Chondrocyte (in vitro differentiated cells): ENCODE results near the gene MEIS1. TPM values are rescaled to one million over a fixed set of nuclear protein-coding genes. Genes with fewer than 3 reads are reported as not detected.

Experiments used
- DNase-seq: peaks from one replicate; pipeline ENCODE4 v3.0.0; 2021; ENCODE audit warnings: mixed read lengths, low spot score
- H3K27ac Mint-ChIP-seq: one replicate; pipeline ENCODE4 v1.8.0; 2021; ENCODE audit warnings: mild to moderate bottlenecking, moderate library complexity, mixed read lengths; ENCODE audit not compliant: unreplicated experiment
- H3K27me3 Mint-ChIP-seq: 2 replicates; pipeline ENCODE4 v1.8.0; 2021; ENCODE audit warnings: low read depth, mixed read lengths
- H3K36me3 Mint-ChIP-seq: 2 replicates; pipeline ENCODE4 v1.8.0; 2021; ENCODE audit warnings: low read depth, mixed read lengths
- H3K4me1 Mint-ChIP-seq: 2 replicates; pipeline ENCODE4 v1.8.0; 2021; ENCODE audit warnings: low read depth, mild to moderate bottlenecking, mixed read lengths
- H3K4me3 Mint-ChIP-seq: one replicate; pipeline ENCODE4 v1.8.0; 2021; ENCODE audit warnings: mild to moderate bottlenecking, moderate library complexity, mixed read lengths; ENCODE audit not compliant: unreplicated experiment
- H3K9me3 Mint-ChIP-seq: 2 replicates; pipeline ENCODE4 v1.8.0; 2021; ENCODE audit warnings: low read depth, mixed read lengths
- CTCF ChIP-seq: fragments of 200-600 bp; sonication (generic); IDR thresholded peaks from 2 replicates; pipeline ENCODE4 v1.5.0; 2021; ENCODE audit warnings: antibody characterized with exemption, mild to moderate bottlenecking, moderate library complexity
- total RNA-seq: library from RNA; stranded (reverse); gene quantifications from 3 replicates; pipeline ENCODE4 v1.2.1, GENCODE V29; 2021

MEIS1 gene
- total RNA-seq, 1 donor from 2014 or later, result 18.5 TPM

- DNase-seq, result no peak
- no peak for TF ChIP-seq CTCF
- no peak overlapping the region for H3K4me3 Mint-ChIP-seq
Measured at GRCh38 chr2:66583881-66584280, 149.0 kb downstream of the MEIS1 start.

GRCh38 chr2:66585587-66585986 lies 150.7 kb downstream of the MEIS1 start:
- Mint-ChIP-seq H3K27me3 (peaks cover 24% of the 10 kb centered on the region), H3K4me3 (no peak overlapping the region), H3K9me3 (no peaks in the 10 kb centered on the region), H3K27ac (no peak overlapping the region), H3K4me1 (no peaks in the 10 kb centered on the region), H3K36me3 (no peaks in the 10 kb centered on the region)
- TF ChIP-seq CTCF, result no peak
- no peak for DNase-seq

More at GRCh38 chr2:66583881-66584280, 149.0 kb downstream of the MEIS1 start:
- H3K4me1 Mint-ChIP-seq, result no peaks in the 10 kb centered on the region
- H3K27ac Mint-ChIP-seq, result no peak overlapping the region
- no peaks in the 10 kb centered on the region for H3K36me3 Mint-ChIP-seq
- H3K9me3 Mint-ChIP-seq, result no peaks in the 10 kb centered on the region
- peaks cover 28% of the 10 kb centered on the region for H3K27me3 Mint-ChIP-seq

- no peak for DNase-seq
- H3K27ac Mint-ChIP-seq, result no peak overlapping the region
Measured at GRCh38 chr2:66587216-66587615, 152.3 kb downstream of the MEIS1 start.

GRCh38 chr2:66594001-66594400 lies 159.1 kb downstream of the MEIS1 start:
- H3K27ac Mint-ChIP-seq, result no peak overlapping the region
- peaks cover 3% of the 10 kb centered on the region for H3K9me3 Mint-ChIP-seq
- H3K4me3 Mint-ChIP-seq, result no peak overlapping the region
- no peaks in the 10 kb centered on the region for H3K4me1 Mint-ChIP-seq
- H3K36me3 Mint-ChIP-seq, result no peaks in the 10 kb centered on the region
- no peak for DNase-seq
- TF ChIP-seq CTCF, result no peak
- peaks cover 23% of the 10 kb centered on the region for H3K27me3 Mint-ChIP-seq

More at GRCh38 chr2:66587216-66587615, 152.3 kb downstream of the MEIS1 start:
- TF ChIP-seq CTCF, result peak; percentile 54
- no peak overlapping the region for H3K4me3 Mint-ChIP-seq
- H3K36me3 Mint-ChIP-seq, result no peaks in the 10 kb centered on the region
- no peaks in the 10 kb centered on the region for H3K9me3 Mint-ChIP-seq
- peaks cover 20% of the 10 kb centered on the region for H3K27me3 Mint-ChIP-seq
- H3K4me1 Mint-ChIP-seq, result no peaks in the 10 kb centered on the region

GRCh38 chr2:66595556-66595955 lies 160.6 kb downstream of the MEIS1 start:
- Mint-ChIP-seq H3K4me1 (no peaks in the 10 kb centered on the region), H3K27me3 (peaks cover 30% of the 10 kb centered on the region), H3K36me3 (no peaks in the 10 kb centered on the region), H3K9me3 (peaks cover 11% of the 10 kb centered on the region), H3K27ac (no peak overlapping the region), H3K4me3 (no peak overlapping the region)
- no peak for TF ChIP-seq CTCF
- no peak for DNase-seq
